GM12878 (cell line): ENCODE measurements around the gene CLN3. TPM values are rescaled to one million over a fixed set of nuclear protein-coding genes. Genes with fewer than 3 reads are reported as not detected.

Experiments used
- ATAC-seq: fragments of 200-7000 bp; cut with Tn5 transposase; 3 replicates; pipeline ENCODE4 v1.9.1; 2020; ENCODE audit warnings: mild to moderate bottlenecking, moderate library complexity
- BruUV-seq: library from RNA; stranded (reverse); fragments of 400-500 nt; replicated peaks from 2 replicates; lab custom pipeline; 2021; lab: Mats Ljungman, UMichigan
- CTCF ChIA-PET: fragments of 300-600 bp; sonication (Branson Sonifier 250); formaldehyde crosslinking; extraction: SDS; loops from one replicate; lab custom pipeline; 2021; ENCODE audit warnings: inconsistent platforms; lab: Yijun Ruan, JAX
- POLR2A ChIA-PET: fragments of 350-600 bp; formaldehyde crosslinking; extraction: SDS; loops from one replicate; lab custom pipeline; 2021; ENCODE audit warnings: inconsistent platforms; lab: Charles Lee
- RAD21 ChIA-PET: fragments of 300-600 bp; sonication (Branson Sonifier 250); formaldehyde crosslinking; loops from one replicate; lab custom pipeline; 2023; ENCODE audit warnings: antibody characterized with exemption; ENCODE audit not compliant: unreplicated experiment; lab: Charles Lee
- SMC1A ChIA-PET: fragments of 300-600 bp; sonication (Branson Sonifier 250); formaldehyde crosslinking; loops from one replicate; lab custom pipeline; 2023; ENCODE audit not compliant: unreplicated experiment, uncharacterized antibody; lab: Charles Lee
- DNase-seq: peaks from one replicate; pipeline ENCODE4 v3.0.0-alpha.2; 2011; ENCODE audit warnings: low read depth, low spot score
- FAIRE-seq: peaks from 3 replicates; lab custom pipeline; 2011; peaks lifted over from hg19 to GRCh38; lab: Jason Lieb, UNC
- H2AFZ ChIP-seq: 2 replicates; pipeline ENCODE4 v1.6.0; 2011; ENCODE audit warnings: low read depth, low read length, control low read depth; ENCODE audit not compliant: control insufficient read depth
- H3K27ac ChIP-seq: 2 replicates; pipeline ENCODE4 v1.5.1; 2011; ENCODE audit warnings: control low read depth; ENCODE audit not compliant: control insufficient read depth, insufficient read depth
- H3K27me3 ChIP-seq, 2 experiments: replicated peaks in 1 of 2; 2 replicates each; pipeline versions ENCODE4 v1.6.0 to v1.6.1; 2011; ENCODE audit warnings: low read length in 1 of 2; ENCODE audit not compliant: control insufficient read depth in 2 of 2, insufficient read depth in 2 of 2
- H3K36me3 ChIP-seq, 2 experiments: 2 replicates each; pipeline ENCODE4 v1.5.1; 2011; ENCODE audit warnings: low read length in 1 of 2; ENCODE audit not compliant: control insufficient read depth in 2 of 2, insufficient read depth in 2 of 2
- H3K4me1 ChIP-seq: 2 replicates; pipeline ENCODE4 v1.6.1; 2011; ENCODE audit warnings: mild to moderate bottlenecking, low read length, moderate library complexity, mixed read lengths; ENCODE audit not compliant: control insufficient read depth, insufficient read depth
- H3K4me2 ChIP-seq: 2 replicates; pipeline ENCODE4 v1.6.0; 2011; ENCODE audit warnings: control low read depth; ENCODE audit not compliant: control insufficient read depth, insufficient read depth
- H3K4me3 ChIP-seq: fragments of 200-600 bp; sonication (generic); 2 replicates; pipeline ENCODE4 v1.5.1; 2016
- H3K79me2 ChIP-seq: 2 replicates; pipeline ENCODE4 v1.6.0; 2011; ENCODE audit warnings: low read length; ENCODE audit not compliant: control insufficient read depth, insufficient read depth
- H3K9ac ChIP-seq: 2 replicates; pipeline ENCODE4 v1.8.0; 2011; ENCODE audit warnings: low read length, control low read depth, mixed read lengths; ENCODE audit not compliant: control insufficient read depth, insufficient read depth
- H3K9me3 ChIP-seq: replicated peaks from 3 replicates; pipeline ENCODE4 v1.5.1; 2011; ENCODE audit warnings: mild to moderate bottlenecking, low read length; ENCODE audit not compliant: control insufficient read depth, insufficient read depth
- H4K20me1 ChIP-seq: 2 replicates; pipeline ENCODE4 v1.6.0; 2011; ENCODE audit not compliant: control insufficient read depth, insufficient read depth
- CBX3 ChIP-seq: fragments of 200-600 bp; sonication (generic); IDR thresholded peaks from 2 replicates; pipeline ENCODE4 v1.6.1; 2016; ENCODE audit warnings: low read depth, borderline replicate concordance
- CHD2 ChIP-seq: IDR thresholded peaks from 2 replicates; pipeline ENCODE4 v1.6.1; 2011; ENCODE audit warnings: low read depth, low read length, improper control_type of control experiment, borderline replicate concordance
- DPF2 ChIP-seq: fragments of 450-650 bp; IDR thresholded peaks from 2 replicates; pipeline ENCODE4 v1.6.1; 2017; ENCODE audit warnings: mild to moderate bottlenecking
- EP300 ChIP-seq, 2 experiments: fragments of 150-350 bp in 1 of 2; IDR thresholded peaks; 2 replicates each; pipeline ENCODE4 v1.6.1; 2011 to 2012; ENCODE audit warnings: low read depth in 2 of 2, low read length in 2 of 2, borderline replicate concordance in 1 of 2, improper control_type of control experiment in 1 of 2, inconsistent platforms in 1 of 2; ENCODE audit not compliant: control insufficient read depth in 1 of 2
- HDAC6 ChIP-seq: fragments of 200-600 bp; sonication (generic); IDR thresholded peaks from one replicate; pipeline ENCODE4 v1.8.0; 2017; ENCODE audit warnings: antibody characterized with exemption; ENCODE audit not compliant: unreplicated experiment
- IKZF1 ChIP-seq: fragments of 450-650 bp; conservative IDR thresholded peaks from 2 replicates; pipeline ENCODE4 v1.6.1; 2017; ENCODE audit warnings: antibody characterized with exemption, mild to moderate bottlenecking
- IKZF2 ChIP-seq, 2 experiments: fragments of 450-650 bp; IDR thresholded peaks; 2 replicates each; pipeline ENCODE4 v1.6.1; 2017; ENCODE audit warnings: mild to moderate bottlenecking in 2 of 2, moderate library complexity in 2 of 2
- MTA2 ChIP-seq: fragments of 450-650 bp; IDR thresholded peaks from 2 replicates; pipeline ENCODE4 v1.6.1; 2016; ENCODE audit warnings: low read depth, mild to moderate bottlenecking, moderate library complexity
- MYB ChIP-seq: fragments of 150-350 bp; IDR thresholded peaks from 2 replicates; pipeline ENCODE4 v1.6.1; 2014; ENCODE audit warnings: mild to moderate bottlenecking, low read depth, low read length, borderline replicate concordance
- NFXL1 ChIP-seq: fragments of 450-650 bp; IDR thresholded peaks from 2 replicates; pipeline ENCODE4 v1.6.1; 2017; ENCODE audit warnings: antibody characterized with exemption, mild to moderate bottlenecking, borderline replicate concordance
- NR2F1 ChIP-seq: fragments of 450-650 bp; conservative IDR thresholded peaks from 2 replicates; pipeline ENCODE4 v1.6.1; 2017; ENCODE audit warnings: mild to moderate bottlenecking
- POU2F2 ChIP-seq: IDR thresholded peaks from 3 replicates; pipeline ENCODE4 v1.6.1; 2011; ENCODE audit warnings: low read depth, mild to moderate bottlenecking, low read length, borderline replicate concordance
- RELA ChIP-seq: fragments of 450-650 bp; IDR thresholded peaks from 2 replicates; pipeline ENCODE4 v1.8.0; 2014; ENCODE audit warnings: borderline replicate concordance; ENCODE audit not compliant: partially characterized antibody
- RUNX3 ChIP-seq: IDR thresholded peaks from 2 replicates; pipeline ENCODE4 v1.6.1; 2012; ENCODE audit warnings: low read length, inconsistent platforms
- SMC3 ChIP-seq: IDR thresholded peaks from 2 replicates; pipeline ENCODE4 v1.6.1; 2011; ENCODE audit warnings: low read length, improper control_type of control experiment, borderline replicate concordance
- WRNIP1 ChIP-seq: IDR thresholded peaks from 2 replicates; pipeline ENCODE4 v1.6.1; 2011; ENCODE audit warnings: low read depth, low read length, improper control_type of control experiment, borderline replicate concordance
- YY1 ChIP-seq: IDR thresholded peaks from 2 replicates; pipeline ENCODE4 v1.6.1; 2011; ENCODE audit warnings: low read depth, mild to moderate bottlenecking, low read length
- ZSCAN29 ChIP-seq: fragments of 450-650 bp; IDR thresholded peaks from 2 replicates; pipeline ENCODE4 v1.6.1; 2017; ENCODE audit warnings: mild to moderate bottlenecking, moderate library complexity
- WGBS: methylation state at CpG from one replicate; pipeline ENCODE4 v1.1.6; 2016; ENCODE audit warnings: low lambda C conversion rate; ENCODE audit not compliant: insufficient replicate concordance, insufficient coverage; ENCODE audit errors: missing lambda C conversion rate; 5-methylcytosine and 5-hydroxymethylcytosine counted together
- in situ Hi-C: fragments of 300-500 bp; cut with MboI; formaldehyde crosslinking; loops from 9 replicates; pipeline ENCODE4 v1.14.3; 2018; ENCODE audit warnings: mixed read lengths
- intact Hi-C: fragments of 100-400 bp; cut with micrococcal nuclease; formaldehyde crosslinking; loops from one replicate; pipeline ENCODE4 v1.14.2; 2022; ENCODE audit not compliant: unreplicated experiment
- polyA plus RNA-seq, 11 experiments: library from polyadenylated mRNA; depleted of rRNA in 4 of 11; unstranded in 6 of 11; stranded (reverse) in 5 of 11; fragments of >200 nt; fragmentation: Nextera tagmentation in 4 of 11; fragmentation: Illumina TruSeq in 1 of 11; extraction: Ambion mirVana in 4 of 11; extraction: Trizol in 1 of 11; gene quantifications; 1 replicate in 1 of 11; 2 replicates in 10 of 11; pipeline versions ENCODE4 v1.2.1 to v1.2.3, GENCODE V29; 2011 to 2016; ENCODE audit warnings: inconsistent platforms in 2 of 11, missing spikeins in 2 of 11, low read depth in 1 of 11
- total RNA-seq, 4 experiments: library from RNA; depleted of rRNA in 3 of 4; stranded (reverse); fragments of >200 nt in 3 of 4; fragmentation: Illumina TruSeq in 1 of 4; extraction: Trizol in 1 of 4; gene quantifications; 2 replicates each; pipeline versions ENCODE4 v1.2.1 to v1.2.3, GENCODE V29; 2013 to 2021
- TF ChIP-seq, protein P1 (sequence below): IDR thresholded peaks from 2 replicates; pipeline ENCODE4 v1.6.1; 2012; ENCODE audit warnings: low read depth, low read length, improper control_type of control experiment
- TF ChIP-seq, protein P2 (sequence below): IDR thresholded peaks from 2 replicates; pipeline ENCODE4 v1.6.1; 2011; ENCODE audit warnings: borderline replicate concordance, low read depth, mild to moderate bottlenecking, moderate library complexity, low read length; ENCODE audit not compliant: insufficient read depth, poor library complexity, severe bottlenecking
- TF ChIP-seq, protein P3 (sequence below): fragments of 450-650 bp; IDR thresholded peaks from 2 replicates; pipeline ENCODE4 v1.6.1; 2017; ENCODE audit warnings: mild to moderate bottlenecking, low read depth, inconsistent platforms; ENCODE audit not compliant: poor library complexity, severe bottlenecking

Gene CLN3
- total and polyA plus RNA-seq, 10 of the 15 experiments (the other 5 are each of a cell fraction or from before 2014, with no cell fraction given), result 2.3 to 25.0 (median 16.6) TPM

DNA sequence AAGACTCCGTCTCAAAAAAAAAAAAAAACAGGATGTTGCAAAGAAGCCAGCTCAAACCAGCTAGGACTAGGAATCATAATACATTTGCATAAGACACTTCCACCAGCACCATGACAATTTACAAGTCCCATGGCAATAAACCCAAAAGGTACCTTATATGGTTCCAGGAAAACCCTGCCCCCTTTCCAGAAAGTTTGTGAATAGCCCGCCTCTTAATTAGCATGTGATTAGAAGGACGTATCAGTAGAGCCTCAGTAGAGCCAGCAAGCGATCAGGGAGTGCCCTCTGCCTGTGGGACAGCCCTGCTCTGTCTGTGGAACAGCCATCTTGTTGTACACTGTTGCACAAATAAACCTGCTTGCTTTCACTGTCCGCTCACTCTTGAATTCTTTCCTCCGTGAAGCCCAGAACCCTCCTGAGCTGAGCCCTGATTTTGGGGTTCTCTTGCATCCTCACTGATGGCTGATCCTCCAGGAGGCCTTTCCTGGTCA lies 32.9 kb upstream of the CLN3 start (continued):
- TF ChIP-seq, protein P1, sequence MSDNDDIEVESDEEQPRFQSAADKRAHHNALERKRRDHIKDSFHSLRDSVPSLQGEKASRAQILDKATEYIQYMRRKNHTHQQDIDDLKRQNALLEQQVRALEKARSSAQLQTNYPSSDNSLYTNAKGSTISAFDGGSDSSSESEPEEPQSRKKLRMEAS, result no peak
- TF ChIP-seq YY1 (0 out of 2 replicates have a peak, but pooled peaks have one; percentile 48), NFXL1 (no peak), WRNIP1 (no peak), SMC3 (0 out of 2 replicates have a peak, but pooled peaks have one; percentile 3), RELA (no peak), POU2F2 (0 out of 3 replicates have a peak, but pooled peaks have one; percentile 31)
- TF ChIP-seq, protein P2, sequence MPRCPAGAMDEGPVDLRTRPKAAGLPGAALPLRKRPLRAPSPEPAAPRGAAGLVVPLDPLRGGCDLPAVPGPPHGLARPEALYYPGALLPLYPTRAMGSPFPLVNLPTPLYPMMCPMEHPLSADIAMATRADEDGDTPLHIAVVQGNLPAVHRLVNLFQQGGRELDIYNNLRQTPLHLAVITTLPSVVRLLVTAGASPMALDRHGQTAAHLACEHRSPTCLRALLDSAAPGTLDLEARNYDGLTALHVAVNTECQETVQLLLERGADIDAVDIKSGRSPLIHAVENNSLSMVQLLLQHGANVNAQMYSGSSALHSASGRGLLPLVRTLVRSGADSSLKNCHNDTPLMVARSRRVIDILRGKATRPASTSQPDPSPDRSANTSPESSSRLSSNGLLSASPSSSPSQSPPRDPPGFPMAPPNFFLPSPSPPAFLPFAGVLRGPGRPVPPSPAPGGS, result no peak

DNA sequence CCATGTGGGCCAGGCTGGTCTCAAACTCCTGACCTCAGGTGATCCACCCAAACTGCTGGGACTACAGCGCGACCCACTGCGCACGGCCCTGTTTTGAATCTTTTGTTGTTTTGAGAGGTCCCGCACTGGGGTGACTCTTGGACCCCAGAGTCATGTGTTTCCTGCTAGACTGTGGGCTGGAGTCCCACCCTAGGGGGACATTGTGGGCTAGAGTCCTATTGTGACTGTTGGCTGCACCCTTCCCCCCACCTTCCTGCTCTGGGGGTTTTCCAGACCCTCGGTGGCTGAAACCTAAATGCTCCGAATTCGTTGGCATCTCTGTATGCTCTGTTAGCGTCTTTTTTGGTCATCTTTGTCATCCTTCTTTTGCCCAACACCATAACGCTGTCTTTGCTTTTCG lies 30.9 kb upstream of the CLN3 start:
- in situ Hi-C loops, result no loop called here
- RAD21 ChIA-PET, result no interaction called here
- CTCF ChIA-PET, result no interaction called here
- ATAC-seq (peak; percentile 85), DNase-seq (no peak), FAIRE-seq (no peak)
- H3K27me3 ChIP-seq, result no peaks in the 10 kb centered on the region
- H3K9me3 ChIP-seq, result no peaks in the 10 kb centered on the region
- no peaks in the 10 kb centered on the region for H3K36me3 ChIP-seq
- POLR2A ChIA-PET, result no interaction called here
- no peaks in the 10 kb centered on the region for H4K20me1 ChIP-seq
- SMC1A ChIA-PET, result interaction anchor here (0.7 kb wide), 1 partner anchor 43 kb away, joined by 4 read pairs; no protein-coding TSS in a partner anchor
- H3K27ac ChIP-seq, result no peak overlapping the region
- BruUV-seq, result no TSS peak
- peak overlapping the region; percentile 61 for H2AFZ ChIP-seq
- no peak overlapping the region for H3K9ac ChIP-seq
- intact Hi-C loops, result no loop called here
- 8% methylated on average over 11 of the region's 11 CpGs for WGBS
- no peaks in the 10 kb centered on the region for H3K79me2 ChIP-seq
- H3K4me1 ChIP-seq, result peaks cover 10% of the 10 kb centered on the region; the same call in 1 of the 2 replicates
- peak overlapping the region; percentile 26; the same call in 1 of the 2 replicates for H3K4me2 ChIP-seq
- no peak overlapping the region for H3K4me3 ChIP-seq
- TF ChIP-seq, protein P3, sequence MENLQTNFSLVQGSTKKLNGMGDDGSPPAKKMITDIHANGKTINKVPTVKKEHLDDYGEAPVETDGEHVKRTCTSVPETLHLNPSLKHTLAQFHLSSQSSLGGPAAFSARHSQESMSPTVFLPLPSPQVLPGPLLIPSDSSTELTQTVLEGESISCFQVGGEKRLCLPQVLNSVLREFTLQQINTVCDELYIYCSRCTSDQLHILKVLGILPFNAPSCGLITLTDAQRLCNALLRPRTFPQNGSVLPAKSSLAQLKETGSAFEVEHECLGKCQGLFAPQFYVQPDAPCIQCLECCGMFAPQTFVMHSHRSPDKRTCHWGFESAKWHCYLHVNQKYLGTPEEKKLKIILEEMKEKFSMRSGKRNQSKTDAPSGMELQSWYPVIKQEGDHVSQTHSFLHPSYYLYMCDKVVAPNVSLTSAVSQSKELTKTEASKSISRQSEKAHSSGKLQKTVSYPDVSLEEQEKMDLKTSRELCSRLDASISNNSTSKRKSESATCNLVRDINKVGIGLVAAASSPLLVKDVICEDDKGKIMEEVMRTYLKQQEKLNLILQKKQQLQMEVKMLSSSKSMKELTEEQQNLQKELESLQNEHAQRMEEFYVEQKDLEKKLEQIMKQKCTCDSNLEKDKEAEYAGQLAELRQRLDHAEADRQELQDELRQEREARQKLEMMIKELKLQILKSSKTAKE, result peak; percentile 83
- TF ChIP-seq HDAC6, result no peak
- TF ChIP-seq CHD2, result 0 out of 2 replicates have a peak, but pooled peaks have one; percentile 40
- TF ChIP-seq DPF2, result peak; percentile 46
- peak; percentile 80 for TF ChIP-seq RELA
- TF ChIP-seq ZSCAN29, result peak; percentile 59; the same call in 1 of the 2 replicates
- no peak; the same call in 1 of the 2 replicates for TF ChIP-seq MYB
- TF ChIP-seq CBX3, result no peak
- TF ChIP-seq MTA2, result 0 out of 2 replicates have a peak, but pooled peaks have one; percentile 15
- TF ChIP-seq NR2F1, result peak; percentile 70
- peak; percentile 52 to 59; a peak in 2 of 4 replicates for TF ChIP-seq EP300 (IDR thresholded peaks at IDR 0.05; ENCODE audit: borderline replicate concordance in 1 of 2, control insufficient read depth in 1 of 2, low read depth in 2 of 2, low read length in 2 of 2)
- peak; percentile 50 for TF ChIP-seq RUNX3
- TF ChIP-seq IKZF1, result peak; percentile 38; the same call in 1 of the 2 replicates
- TF ChIP-seq IKZF2 (IDR thresholded peaks at IDR 0.05), result peak in 1 of 2 experiments; percentile 36; a peak in 1 of 4 replicates
